T47D (cell line): Measurements from ENCODE around the gene KLF9.
A peak's percentile ranks its signal among the peaks of the same experiment; 100 is the strongest.

Experiments used
- DNase-seq, 2 experiments: peaks; one replicate each; pipeline versions ENCODE4 v3.0.0 to v3.0.0-alpha.2; 2011 to 2012; ENCODE audit warnings: low read depth in 1 of 2, low spot score in 1 of 2
- JUND ChIP-seq: IDR thresholded peaks from 2 replicates; pipeline ENCODE4 v1.6.1; 2012; ENCODE audit warnings: low read depth
- in situ Hi-C: cut with HindIII; loops from 2 replicates; pipeline ENCODE4 v1.10.0; 2016; ENCODE audit warnings: low sequenced_read_pairs, low pct_unique_long_range_greater_than_20kb

Gene KLF9

GRCh38 chr9:70362952-70363351 lies 51.5 kb downstream of the KLF9 start:
- in situ Hi-C loops = no loop called here
- DNase-seq = no peak
- no peak for TF ChIP-seq JUND

- in situ Hi-C loops = no loop called here
- no peak for DNase-seq
- TF ChIP-seq JUND = no peak
Observed at GRCh38 chr9:70355801-70356200, 58.7 kb downstream of the KLF9 start.

- peak in 1 of 2 experiments; percentile 20 for DNase-seq
- TF ChIP-seq JUND = no peak
- in situ Hi-C loops = no loop called here
Observed at GRCh38 chr9:70352802-70353201, 61.7 kb downstream of the KLF9 start.

DNA sequence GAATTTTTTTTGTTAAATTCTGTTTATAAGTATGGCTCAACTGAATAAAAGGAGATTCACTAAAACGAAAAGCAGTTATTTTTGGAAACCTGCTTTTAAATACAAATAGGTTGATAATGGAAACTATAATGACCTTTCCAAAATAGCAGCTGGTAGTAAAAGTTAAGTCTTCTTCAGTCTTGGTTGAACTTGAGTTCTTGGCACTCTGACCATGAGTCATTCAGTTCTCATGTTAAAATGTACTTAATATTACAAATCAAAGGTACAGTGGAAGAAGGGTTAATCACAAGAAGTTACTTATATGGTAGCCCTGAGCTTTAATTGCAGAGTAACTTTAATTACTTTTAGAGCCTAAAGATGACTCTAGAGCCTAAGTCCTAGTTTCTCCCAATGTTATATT lies 62.1 kb downstream of the KLF9 start:
- in situ Hi-C loops = no loop called here
- DNase-seq = no peak
- no peak for TF ChIP-seq JUND

DNA sequence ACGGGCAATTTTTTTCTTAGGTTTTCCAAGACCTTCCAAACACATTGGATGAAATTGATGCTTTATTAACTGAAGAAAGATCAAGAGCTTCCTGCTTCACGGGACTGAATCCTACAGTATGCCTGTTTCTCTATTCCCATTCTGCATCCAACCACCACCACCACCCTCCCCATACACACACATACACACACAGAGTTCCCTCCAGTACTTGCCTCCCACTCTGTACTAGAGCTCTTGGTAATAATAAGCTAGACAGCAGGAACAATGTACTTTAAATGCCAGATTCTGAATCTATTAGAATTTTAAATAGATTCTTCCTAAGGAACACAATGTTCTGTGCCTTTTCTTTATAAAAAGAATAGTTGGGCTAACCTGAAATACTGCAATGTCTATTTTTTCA lies 67.4 kb downstream of the KLF9 start:
- in situ Hi-C loops = no loop called here
- no peak for DNase-seq

GRCh38 chr9:70340572-70340971 lies 73.9 kb downstream of the KLF9 start:
- no peak for TF ChIP-seq JUND
- peak in 1 of 2 experiments; percentile 6 for DNase-seq
- in situ Hi-C loops = no loop called here

More for the DNA sequence above, 67.4 kb downstream of the KLF9 start:
- no peak for TF ChIP-seq JUND
